ENCODE data around the gene NOL6.

DNA sequence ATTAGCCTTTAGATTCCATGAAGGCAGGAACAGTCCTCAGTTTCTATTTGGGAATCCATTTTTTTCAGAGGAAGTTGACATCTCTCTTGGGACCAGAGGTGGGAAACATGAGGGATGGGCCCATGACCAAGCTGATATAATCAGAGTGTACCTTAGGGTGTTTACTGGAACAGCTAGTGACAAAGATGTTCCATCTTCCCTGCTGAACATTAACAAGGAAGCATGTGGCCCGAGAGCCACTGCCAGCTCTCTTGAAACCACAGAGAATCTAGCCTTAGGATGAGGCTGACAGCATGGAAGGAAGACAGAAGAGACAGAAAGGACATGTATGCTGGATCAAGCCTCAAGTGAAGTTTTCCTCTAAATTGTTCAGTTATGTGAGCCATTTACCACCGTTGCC, 42.3 kb downstream of the NOL6 start:
- TF ChIP-seq, protein P1, sequence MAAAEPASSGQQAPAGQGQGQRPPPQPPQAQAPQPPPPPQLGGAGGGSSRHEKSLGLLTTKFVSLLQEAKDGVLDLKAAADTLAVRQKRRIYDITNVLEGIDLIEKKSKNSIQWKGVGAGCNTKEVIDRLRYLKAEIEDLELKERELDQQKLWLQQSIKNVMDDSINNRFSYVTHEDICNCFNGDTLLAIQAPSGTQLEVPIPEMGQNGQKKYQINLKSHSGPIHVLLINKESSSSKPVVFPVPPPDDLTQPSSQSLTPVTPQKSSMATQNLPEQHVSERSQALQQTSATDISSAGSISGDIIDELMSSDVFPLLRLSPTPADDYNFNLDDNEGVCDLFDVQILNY (CRISPR knock-in tag; IDR thresholded peaks at IDR 0.05), result no peak
- TF ChIP-seq, protein P2, sequence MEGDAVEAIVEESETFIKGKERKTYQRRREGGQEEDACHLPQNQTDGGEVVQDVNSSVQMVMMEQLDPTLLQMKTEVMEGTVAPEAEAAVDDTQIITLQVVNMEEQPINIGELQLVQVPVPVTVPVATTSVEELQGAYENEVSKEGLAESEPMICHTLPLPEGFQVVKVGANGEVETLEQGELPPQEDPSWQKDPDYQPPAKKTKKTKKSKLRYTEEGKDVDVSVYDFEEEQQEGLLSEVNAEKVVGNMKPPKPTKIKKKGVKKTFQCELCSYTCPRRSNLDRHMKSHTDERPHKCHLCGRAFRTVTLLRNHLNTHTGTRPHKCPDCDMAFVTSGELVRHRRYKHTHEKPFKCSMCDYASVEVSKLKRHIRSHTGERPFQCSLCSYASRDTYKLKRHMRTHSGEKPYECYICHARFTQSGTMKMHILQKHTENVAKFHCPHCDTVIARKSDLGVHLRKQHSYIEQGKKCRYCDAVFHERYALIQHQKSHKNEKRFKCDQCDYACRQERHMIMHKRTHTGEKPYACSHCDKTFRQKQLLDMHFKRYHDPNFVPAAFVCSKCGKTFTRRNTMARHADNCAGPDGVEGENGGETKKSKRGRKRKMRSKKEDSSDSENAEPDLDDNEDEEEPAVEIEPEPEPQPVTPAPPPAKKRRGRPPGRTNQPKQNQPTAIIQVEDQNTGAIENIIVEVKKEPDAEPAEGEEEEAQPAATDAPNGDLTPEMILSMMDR (IDR thresholded peaks at IDR 0.05), result no peak
- TF ChIP-seq, protein P3, sequence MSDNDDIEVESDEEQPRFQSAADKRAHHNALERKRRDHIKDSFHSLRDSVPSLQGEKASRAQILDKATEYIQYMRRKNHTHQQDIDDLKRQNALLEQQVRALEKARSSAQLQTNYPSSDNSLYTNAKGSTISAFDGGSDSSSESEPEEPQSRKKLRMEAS (CRISPR knock-in tag; IDR thresholded peaks at IDR 0.05), result no peak
- TF ChIP-seq, protein P4, sequence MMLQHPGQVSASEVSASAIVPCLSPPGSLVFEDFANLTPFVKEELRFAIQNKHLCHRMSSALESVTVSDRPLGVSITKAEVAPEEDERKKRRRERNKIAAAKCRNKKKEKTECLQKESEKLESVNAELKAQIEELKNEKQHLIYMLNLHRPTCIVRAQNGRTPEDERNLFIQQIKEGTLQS (CRISPR knock-in tag; conservative IDR thresholded peaks at IDR 0.05), result no peak
- TF ChIP-seq NR1H2 (CRISPR knock-in tag; IDR thresholded peaks at IDR 0.05) (no peak), ZNF219 (CRISPR knock-in tag; IDR thresholded peaks at IDR 0.05; ENCODE audit: borderline replicate concordance) (no peak), IRF2 (CRISPR knock-in tag; IDR thresholded peaks at IDR 0.05; ENCODE audit: borderline replicate concordance, low read depth) (no peak), KAT7 (CRISPR knock-in tag; IDR thresholded peaks at IDR 0.05; ENCODE audit: borderline replicate concordance) (no peak), SP1 (CRISPR knock-in tag; conservative IDR thresholded peaks at IDR 0.05) (no peak), TCF7 (CRISPR knock-in tag; IDR thresholded peaks at IDR 0.05; ENCODE audit: low read depth) (no peak)
- TF ChIP-seq, protein P5, sequence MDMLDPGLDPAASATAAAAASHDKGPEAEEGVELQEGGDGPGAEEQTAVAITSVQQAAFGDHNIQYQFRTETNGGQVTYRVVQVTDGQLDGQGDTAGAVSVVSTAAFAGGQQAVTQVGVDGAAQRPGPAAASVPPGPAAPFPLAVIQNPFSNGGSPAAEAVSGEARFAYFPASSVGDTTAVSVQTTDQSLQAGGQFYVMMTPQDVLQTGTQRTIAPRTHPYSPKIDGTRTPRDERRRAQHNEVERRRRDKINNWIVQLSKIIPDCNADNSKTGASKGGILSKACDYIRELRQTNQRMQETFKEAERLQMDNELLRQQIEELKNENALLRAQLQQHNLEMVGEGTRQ (CRISPR knock-in tag; IDR thresholded peaks at IDR 0.05), result no peak

Measured in WTC11 (cell line).